GM19238 (cell line): ENCODE measurements around the gene ZBED5.
A peak's percentile ranks its signal among the peaks of the same experiment; 100 is the strongest.
"Not testable (repeated sequence)": the region's sequence is repeated elsewhere in the genome, so short reads cannot be mapped to it uniquely, and the experiment has no call there.

Experiments used
- DNase-seq: peaks from one replicate; pipeline ENCODE4 v3.0.0; 2011; ENCODE audit warnings: low spot score; ENCODE audit not compliant: insufficient read length

The ZBED5 gene

GRCh38 chr11:10857709-10858438 lies at the start of gene ZBED5:
Gene ZBED5, minus strand, starts transcription at chr11:10858053. Its CDS starts 3,108 bp downstream, at chr11:10854945.
- DNase-seq = peak; percentile 64

- DNase-seq = no peak
Observed at GRCh38 chr11:10906521-10906920, 48.7 kb upstream of the ZBED5 start.

- DNase-seq = no peak
Observed at GRCh38 chr11:10902301-10903063, 44.6 kb upstream of the ZBED5 start.

GRCh38 chr11:10900681-10901415 lies 43.0 kb upstream of the ZBED5 start:
- no peak for DNase-seq

- DNase-seq = no peak
Observed at GRCh38 chr11:10899121-10899830, 41.4 kb upstream of the ZBED5 start.

- DNase-seq = no peak
Observed at GRCh38 chr11:10898763-10899025, 40.8 kb upstream of the ZBED5 start.

GRCh38 chr11:10898003-10898762 lies 40.3 kb upstream of the ZBED5 start:
- DNase-seq = no peak

GRCh38 chr11:10897150-10897549 lies 39.3 kb upstream of the ZBED5 start:
- DNase-seq = no peak

- no peak for DNase-seq
Observed at GRCh38 chr11:10896493-10896892, 38.6 kb upstream of the ZBED5 start.

GRCh38 chr11:10895285-10895684 lies 37.4 kb upstream of the ZBED5 start:
- no peak for DNase-seq

GRCh38 chr11:10894666-10895065 lies 36.8 kb upstream of the ZBED5 start:
- DNase-seq = no peak

GRCh38 chr11:10893714-10894151 lies 35.9 kb upstream of the ZBED5 start:
- DNase-seq = no peak

- DNase-seq = no peak
Observed at GRCh38 chr11:10892250-10892649, 34.4 kb upstream of the ZBED5 start.

- no peak for DNase-seq
Observed at GRCh38 chr11:10891151-10891720, 33.4 kb upstream of the ZBED5 start.

- DNase-seq = not testable (repeated sequence)
Observed at GRCh38 chr11:10890083-10890482, 32.2 kb upstream of the ZBED5 start.

- no peak for DNase-seq
Observed at GRCh38 chr11:10887307-10887706, 29.5 kb upstream of the ZBED5 start.

GRCh38 chr11:10886652-10887250 lies 28.9 kb upstream of the ZBED5 start:
- DNase-seq = no peak

- no peak for DNase-seq
Observed at GRCh38 chr11:10885703-10886363, 28.0 kb upstream of the ZBED5 start.

- not testable (repeated sequence) for DNase-seq
Observed at GRCh38 chr11:10884292-10884691, 26.4 kb upstream of the ZBED5 start.

- no peak for DNase-seq
Observed at GRCh38 chr11:10881892-10882291, 24.0 kb upstream of the ZBED5 start.
